Lower leg skin (tissue), 4 donors: ENCODE measurements around the gene GRAP2. TPM values are rescaled to one million over a fixed set of nuclear protein-coding genes. Genes with fewer than 3 reads are reported as not detected.
"Not testable (repeated sequence)": the region's sequence is repeated elsewhere in the genome, so short reads cannot be mapped to it uniquely, and the experiment has no call there.

ENCODE experiments used
- DNase-seq, 2 donors: peaks; one replicate each; pipeline ENCODE4 v3.0.0-alpha.2; 2019; ENCODE audit warnings: low spot score in 2 of 2
- H3K4me3 ChIP-seq: fragments of 200-600 bp; sonication (generic); 2 replicates; pipeline ENCODE4 v1.5.1; 2017; ENCODE audit warnings: mild to moderate bottlenecking, low read depth; ENCODE audit not compliant: poor library complexity, severe bottlenecking
- POLR2A ChIP-seq, 2 donors: fragments of 450-650 bp; IDR thresholded peaks; one replicate each; pipeline ENCODE4 v1.6.1; 2016 to 2017; ENCODE audit warnings: antibody characterized with exemption in 2 of 2, mild to moderate bottlenecking in 1 of 2, moderate library complexity in 1 of 2
- WGBS, 2 donors: methylation state at CpG; one replicate each; pipeline ENCODE4 v1.1.5; 2018; 5-methylcytosine and 5-hydroxymethylcytosine counted together
- intact Hi-C: fragments of 100-400 bp; cut with DNase I; formaldehyde crosslinking; loops from one replicate; pipeline ENCODE4 v1.15.0; 2023; ENCODE audit warnings: low total_unique reads
- total RNA-seq, 4 donors: library from RNA; depleted of rRNA; stranded (reverse); fragments of >200 nt; gene quantifications; one replicate each; pipeline ENCODE4 v1.1.0, GENCODE V29; 2016
- TF ChIP-seq, protein P1 (sequence below), 3 donors: fragments of 450-650 bp; IDR thresholded peaks; one replicate each; pipeline ENCODE4 v1.5.1; 2016; ENCODE audit warnings: antibody characterized with exemption in 3 of 3, mild to moderate bottlenecking in 3 of 3, moderate library complexity in 2 of 3

GRAP2 gene
- total RNA-seq, 4 donors from 2014 or later = 0.72 to 1.3 (median 0.96) TPM

GRCh38 chr22:39868741-39869140 is 32.1 kb upstream of the GRAP2 start:
- WGBS, 2 donors = 63 to 82% methylated on average over 1 of the region's 1 CpG
- intact Hi-C loops = no loop called here
- no peak overlapping the region for H3K4me3 ChIP-seq
- DNase-seq = no peak
- no peak for TF ChIP-seq POLR2A (IDR thresholded peaks at IDR 0.05)
- TF ChIP-seq, protein P1, sequence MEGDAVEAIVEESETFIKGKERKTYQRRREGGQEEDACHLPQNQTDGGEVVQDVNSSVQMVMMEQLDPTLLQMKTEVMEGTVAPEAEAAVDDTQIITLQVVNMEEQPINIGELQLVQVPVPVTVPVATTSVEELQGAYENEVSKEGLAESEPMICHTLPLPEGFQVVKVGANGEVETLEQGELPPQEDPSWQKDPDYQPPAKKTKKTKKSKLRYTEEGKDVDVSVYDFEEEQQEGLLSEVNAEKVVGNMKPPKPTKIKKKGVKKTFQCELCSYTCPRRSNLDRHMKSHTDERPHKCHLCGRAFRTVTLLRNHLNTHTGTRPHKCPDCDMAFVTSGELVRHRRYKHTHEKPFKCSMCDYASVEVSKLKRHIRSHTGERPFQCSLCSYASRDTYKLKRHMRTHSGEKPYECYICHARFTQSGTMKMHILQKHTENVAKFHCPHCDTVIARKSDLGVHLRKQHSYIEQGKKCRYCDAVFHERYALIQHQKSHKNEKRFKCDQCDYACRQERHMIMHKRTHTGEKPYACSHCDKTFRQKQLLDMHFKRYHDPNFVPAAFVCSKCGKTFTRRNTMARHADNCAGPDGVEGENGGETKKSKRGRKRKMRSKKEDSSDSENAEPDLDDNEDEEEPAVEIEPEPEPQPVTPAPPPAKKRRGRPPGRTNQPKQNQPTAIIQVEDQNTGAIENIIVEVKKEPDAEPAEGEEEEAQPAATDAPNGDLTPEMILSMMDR (IDR thresholded peaks at IDR 0.05) = no peak

GRCh38 chr22:39869797-39870196 is 31.1 kb upstream of the GRAP2 start:
- WGBS, 2 donors = 92 to 96% methylated on average over 2 of the region's 2 CpGs
- H3K4me3 ChIP-seq, DNase-seq, intact Hi-C loops: not testable (repeated sequence)

DNA sequence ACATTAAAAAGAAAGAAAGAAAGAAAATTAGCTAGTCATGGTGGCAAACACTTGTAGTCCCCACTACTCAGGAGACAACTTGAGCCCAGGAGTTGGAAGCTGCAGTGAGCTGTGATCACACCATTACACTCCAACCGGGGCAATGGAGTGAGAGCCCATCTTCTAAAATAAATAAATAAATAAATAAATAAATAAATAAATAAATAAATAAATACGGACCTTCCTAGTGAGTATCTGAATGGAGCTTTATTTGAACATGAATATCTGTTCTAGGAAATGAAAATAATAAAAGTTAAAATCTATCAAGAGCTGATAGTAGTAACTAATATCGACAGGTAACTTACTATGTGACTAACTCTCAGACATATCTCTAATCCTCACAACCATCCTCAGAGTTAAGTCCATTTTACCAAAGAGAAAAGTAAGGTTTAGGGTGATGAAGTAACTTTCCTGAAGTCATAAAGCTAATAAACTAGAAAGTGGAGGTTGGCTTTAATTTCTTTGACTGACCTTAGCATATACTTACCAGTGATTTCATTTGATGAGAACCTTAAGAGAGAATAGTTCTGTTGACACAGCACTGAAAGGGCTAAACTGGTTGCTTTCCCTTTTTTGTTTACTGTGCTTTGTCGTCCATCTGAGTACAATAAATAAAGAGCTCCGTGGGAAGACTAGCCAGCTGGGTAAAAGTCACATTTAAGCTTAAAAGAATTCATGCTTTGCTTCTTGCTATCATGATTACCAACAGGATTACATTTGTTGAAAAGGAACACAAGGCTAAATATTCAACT is 29.7 kb upstream of the GRAP2 start:
- 78 to 81% methylated on average over 5 of the region's 5 CpGs for WGBS, 2 donors
- TF ChIP-seq, protein P1 (IDR thresholded peaks at IDR 0.05) = no peak
- no peak for TF ChIP-seq POLR2A (IDR thresholded peaks at IDR 0.05)
- DNase-seq = no peak
- H3K4me3 ChIP-seq = no peak overlapping the region
- intact Hi-C loops = no loop called here

DNA sequence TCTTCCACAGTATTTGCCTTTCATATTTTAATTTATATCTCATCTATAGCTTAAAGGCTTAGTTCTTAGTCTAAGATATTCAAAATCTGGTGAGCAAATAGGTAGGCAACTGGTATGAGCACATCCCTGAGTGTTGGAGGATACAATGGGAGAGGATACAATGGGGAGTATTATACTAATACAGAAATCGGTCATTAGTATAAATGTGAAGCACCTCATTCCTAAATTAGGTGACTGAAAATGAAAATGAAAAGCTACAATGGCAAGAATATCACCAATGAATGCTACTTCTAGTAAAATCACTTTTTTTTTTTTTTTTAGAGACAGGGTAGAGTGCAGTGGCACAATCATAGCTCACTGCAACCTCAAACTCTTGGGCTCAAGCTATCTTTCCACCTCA is 28.3 kb upstream of the GRAP2 start:
- no peak for TF ChIP-seq POLR2A (IDR thresholded peaks at IDR 0.05)
- TF ChIP-seq, protein P1 (IDR thresholded peaks at IDR 0.05) = no peak
- 86 to 92% methylated on average over 1 of the region's 1 CpG for WGBS, 2 donors
- no peak for DNase-seq
- no peak overlapping the region for H3K4me3 ChIP-seq
- intact Hi-C loops = no loop called here

- no peak for DNase-seq
- 15 to 18% methylated on average over 1 of the region's 1 CpG for WGBS, 2 donors
- no peak overlapping the region for H3K4me3 ChIP-seq
- TF ChIP-seq, protein P1 (IDR thresholded peaks at IDR 0.05) = no peak
- intact Hi-C loops = no loop called here
Measured at GRCh38 chr22:39873965-39874364, 26.9 kb upstream of the GRAP2 start.

DNA sequence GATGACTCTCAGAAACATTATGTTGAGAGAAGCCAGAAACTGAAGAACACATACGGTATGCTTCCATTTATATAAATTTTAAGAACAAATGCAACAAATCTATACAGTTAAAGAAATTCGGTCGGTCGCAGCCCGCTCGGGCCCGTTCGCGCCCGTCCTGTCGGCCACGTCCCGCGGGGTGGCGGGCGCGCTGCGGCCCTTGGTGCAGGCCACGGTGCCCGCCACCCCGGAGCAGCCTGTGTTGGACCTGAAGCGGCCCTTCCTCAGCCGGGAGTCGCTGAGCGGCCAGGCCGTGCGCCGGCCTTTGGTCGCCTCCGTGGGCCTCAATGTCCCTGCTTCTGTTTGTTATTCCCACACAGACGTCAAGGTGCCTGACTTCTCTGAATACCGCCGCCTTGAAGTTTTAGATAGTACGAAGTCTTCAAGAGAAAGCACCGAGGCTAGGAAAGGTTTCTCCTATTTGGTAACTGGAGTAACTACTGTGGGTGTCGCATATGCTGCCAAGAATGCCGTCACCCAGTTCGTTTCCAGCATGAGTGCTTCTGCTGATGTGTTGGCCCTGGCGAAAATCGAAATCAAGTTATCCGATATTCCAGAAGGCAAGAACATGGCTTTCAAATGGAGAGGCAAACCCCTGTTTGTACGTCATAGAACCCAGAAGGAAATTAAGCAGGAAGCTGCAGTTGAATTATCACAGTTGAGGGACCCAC is 25.6 kb upstream of the GRAP2 start:
- DNase-seq, H3K4me3 ChIP-seq, intact Hi-C loops: not testable (repeated sequence)
- WGBS, 2 donors = 91 to 92% methylated on average over 42 of the region's 42 CpGs
